Nephron (organoid): ENCODE results near the gene DNMT3A.

Source experiments
- H3K27ac Mint-ChIP-seq, 3 experiments: 2 replicates each; pipeline ENCODE4 v1.8.0; 2020; ENCODE audit warnings: mixed read lengths in 3 of 3, mild to moderate bottlenecking in 2 of 3, moderate library complexity in 1 of 3
- H3K27me3 Mint-ChIP-seq: 2 replicates; pipeline ENCODE4 v1.8.0; 2021; ENCODE audit warnings: low read depth, mild to moderate bottlenecking, moderate library complexity, mixed read lengths
- H3K36me3 Mint-ChIP-seq: 2 replicates; pipeline ENCODE4 v1.8.0; 2020; ENCODE audit warnings: low read depth, mixed read lengths
- H3K4me1 Mint-ChIP-seq: 2 replicates; pipeline ENCODE4 v1.8.0; 2020; ENCODE audit warnings: mixed read lengths
- H3K4me3 Mint-ChIP-seq, 3 experiments: 2 replicates each; pipeline ENCODE4 v1.8.0; 2020; ENCODE audit warnings: mild to moderate bottlenecking in 3 of 3, mixed read lengths in 3 of 3, moderate library complexity in 2 of 3
- H3K9me3 Mint-ChIP-seq: 2 replicates; pipeline ENCODE4 v1.8.0; 2020; ENCODE audit warnings: mixed read lengths
- CTCF ChIP-seq, 3 experiments: fragments of 200-600 bp; sonication (generic); IDR thresholded peaks; one replicate each; pipeline ENCODE4 v1.5.0; 2021; ENCODE audit warnings: antibody characterized with exemption in 3 of 3; ENCODE audit not compliant: unreplicated experiment in 3 of 3

DNMT3A gene

GRCh38 chr2:25202275-25202674 lies 139.4 kb downstream of the DNMT3A start:
- Mint-ChIP-seq H3K9me3 (no peaks in the 10 kb centered on the region), H3K4me3 (no peak overlapping the region)

GRCh38 chr2:25201794-25202193 lies 139.9 kb downstream of the DNMT3A start:
- peaks cover 15% of the 10 kb centered on the region for H3K4me1 Mint-ChIP-seq
- no peak overlapping the region for H3K27ac Mint-ChIP-seq
- H3K4me3 Mint-ChIP-seq = no peak overlapping the region
- peaks cover 29% of the 10 kb centered on the region for H3K27me3 Mint-ChIP-seq
- TF ChIP-seq CTCF (IDR thresholded peaks at IDR 0.05; ENCODE audit: unreplicated experiment in 3 of 3) = no peak
- H3K9me3 Mint-ChIP-seq = no peaks in the 10 kb centered on the region
- H3K36me3 Mint-ChIP-seq = no peaks in the 10 kb centered on the region

More at GRCh38 chr2:25202275-25202674, 139.4 kb downstream of the DNMT3A start:
- Mint-ChIP-seq H3K27ac (no peak overlapping the region), H3K27me3 (peaks cover 28% of the 10 kb centered on the region), H3K36me3 (no peaks in the 10 kb centered on the region), H3K4me1 (peaks cover 15% of the 10 kb centered on the region)
- no peak for TF ChIP-seq CTCF (IDR thresholded peaks at IDR 0.05; ENCODE audit: unreplicated experiment in 3 of 3)

GRCh38 chr2:25201265-25201664 lies 140.5 kb downstream of the DNMT3A start:
- H3K27me3 Mint-ChIP-seq = peaks cover 32% of the 10 kb centered on the region

GRCh38 chr2:25198576-25198975 lies 143.1 kb downstream of the DNMT3A start:
- Mint-ChIP-seq H3K27ac (peak overlapping the region in 1 of 3 experiments; percentile 29), H3K4me1 (peaks cover 26% of the 10 kb centered on the region), H3K4me3 (no peak overlapping the region), H3K36me3 (no peaks in the 10 kb centered on the region), H3K27me3 (peaks cover 48% of the 10 kb centered on the region), H3K9me3 (no peaks in the 10 kb centered on the region)
- TF ChIP-seq CTCF (IDR thresholded peaks at IDR 0.05; ENCODE audit: unreplicated experiment in 3 of 3) = no peak

More at GRCh38 chr2:25201265-25201664, 140.5 kb downstream of the DNMT3A start:
- H3K36me3 Mint-ChIP-seq = no peaks in the 10 kb centered on the region
- no peak overlapping the region for H3K27ac Mint-ChIP-seq
- TF ChIP-seq CTCF (IDR thresholded peaks at IDR 0.05; ENCODE audit: unreplicated experiment in 3 of 3) = peak; percentile 14 to 26 (median 20)
- H3K4me1 Mint-ChIP-seq = peaks cover 20% of the 10 kb centered on the region
- no peak overlapping the region for H3K4me3 Mint-ChIP-seq
- H3K9me3 Mint-ChIP-seq = no peaks in the 10 kb centered on the region

- peaks cover 26% of the 10 kb centered on the region for H3K4me1 Mint-ChIP-seq
- no peak for TF ChIP-seq CTCF (IDR thresholded peaks at IDR 0.05; ENCODE audit: unreplicated experiment in 3 of 3)
- H3K27ac Mint-ChIP-seq = peak overlapping the region in 2 of 3 experiments; percentile 7 to 67
- H3K4me3 Mint-ChIP-seq = no peak overlapping the region
- H3K9me3 Mint-ChIP-seq = no peaks in the 10 kb centered on the region
- H3K36me3 Mint-ChIP-seq = no peaks in the 10 kb centered on the region
- H3K27me3 Mint-ChIP-seq = peaks cover 48% of the 10 kb centered on the region
Observed at GRCh38 chr2:25198209-25198525, 143.6 kb downstream of the DNMT3A start.

- Mint-ChIP-seq H3K4me3 (no peak overlapping the region), H3K4me1 (peaks cover 26% of the 10 kb centered on the region), H3K27me3 (peaks cover 48% of the 10 kb centered on the region), H3K36me3 (no peaks in the 10 kb centered on the region), H3K27ac (peak overlapping the region in 2 of 3 experiments; percentile 7 to 67), H3K9me3 (no peaks in the 10 kb centered on the region)
- TF ChIP-seq CTCF (IDR thresholded peaks at IDR 0.05; ENCODE audit: unreplicated experiment in 3 of 3) = no peak
Observed at GRCh38 chr2:25197336-25198208, 144.2 kb downstream of the DNMT3A start.
